Cardiac septum (tissue), 1 donor: ENCODE results near the gene PCTP. TPM values are rescaled to one million over a fixed set of nuclear protein-coding genes. Genes with fewer than 3 reads are reported as not detected.

Experiments
- DNase-seq: peaks from one replicate; pipeline ENCODE4 v3.0.0-alpha.2; 2020; ENCODE audit warnings: low spot score
- intact Hi-C: fragments of 100-400 bp; cut with DNase I; formaldehyde crosslinking; loops from one replicate; pipeline ENCODE4 v1.14.0; 2022
- total RNA-seq: library from RNA; stranded (reverse); fragmentation: NEBNext Ultra II Directional; extraction: Animal tissue kit (Norgen Biotek cat#: 25700); gene quantifications from one replicate; pipeline ENCODE4 v1.2.1, GENCODE V29; 2021
- donor health status: DM: no; HTN: no; CAD: no.

Gene PCTP
- total RNA-seq, 1 donor from 2014 or later: 13.2 TPM

GRCh38 chr17:55746466-55746865 is 4.4 kb upstream of the PCTP start:
- no peak for DNase-seq
- intact Hi-C loops: no loop called here

GRCh38 chr17:55747209-55747608 is 3.6 kb upstream of the PCTP start:
- intact Hi-C loops: no loop called here
- no peak for DNase-seq

GRCh38 chr17:55748841-55749240 is 2.0 kb upstream of the PCTP start:
- DNase-seq: no peak
- intact Hi-C loops: no loop called here

- intact Hi-C loops: no loop called here
Observed at GRCh38 chr17:55749985-55750384, 866 bp upstream of the PCTP start.

GRCh38 chr17:55751720-55752250 is 934 bp downstream of the PCTP start:
- intact Hi-C loops: no loop called here

More at GRCh38 chr17:55749985-55750384, 866 bp upstream of the PCTP start:
- DNase-seq: no peak

GRCh38 chr17:55756689-55757088 is 5.8 kb downstream of the PCTP start:
- DNase-seq: no peak

More at GRCh38 chr17:55751720-55752250, 934 bp downstream of the PCTP start:
- no peak for DNase-seq

GRCh38 chr17:55757659-55758058 is 6.8 kb downstream of the PCTP start:
- intact Hi-C loops: no loop called here

More at GRCh38 chr17:55756689-55757088, 5.8 kb downstream of the PCTP start:
- intact Hi-C loops: no loop called here

GRCh38 chr17:55758171-55758570 is 7.3 kb downstream of the PCTP start:
- intact Hi-C loops: no loop called here
- DNase-seq: no peak

More at GRCh38 chr17:55757659-55758058, 6.8 kb downstream of the PCTP start:
- no peak for DNase-seq

GRCh38 chr17:55760643-55761355 is 9.9 kb downstream of the PCTP start:
- intact Hi-C loops: no loop called here
- DNase-seq: no peak

GRCh38 chr17:55762086-55762858 is 11.4 kb downstream of the PCTP start:
- no peak for DNase-seq
- intact Hi-C loops: no loop called here

- no peak for DNase-seq
- intact Hi-C loops: no loop called here
Observed at GRCh38 chr17:55763856-55764255, 13.0 kb downstream of the PCTP start.

GRCh38 chr17:55764610-55765009 is 13.8 kb downstream of the PCTP start:
- no peak for DNase-seq
- intact Hi-C loops: no loop called here

- no peak for DNase-seq
- intact Hi-C loops: no loop called here
Observed at GRCh38 chr17:55765472-55765871, 14.6 kb downstream of the PCTP start.

GRCh38 chr17:55768936-55769624 is 18.2 kb downstream of the PCTP start:
- DNase-seq: no peak
- intact Hi-C loops: no loop called here

GRCh38 chr17:55769625-55770000 is 18.8 kb downstream of the PCTP start:
- intact Hi-C loops: no loop called here
- no peak for DNase-seq

- intact Hi-C loops: loop anchor here (1.0 to 5.0 kb wide), 2 partner anchors 48 to 244 kb away; partner anchors contain the start of gene TMEM100
- no peak for DNase-seq
Observed at GRCh38 chr17:55770196-55770870, 19.5 kb downstream of the PCTP start.

GRCh38 chr17:55772086-55772485 is 21.2 kb downstream of the PCTP start:
- intact Hi-C loops: loop anchor here (5.0 kb wide), 1 partner anchor 50 kb away; the partner anchor contains the start of gene TMEM100
- DNase-seq: no peak

GRCh38 chr17:55773671-55774070 is 22.8 kb downstream of the PCTP start:
- DNase-seq: no peak
- intact Hi-C loops: loop anchor here (5.0 kb wide), 1 partner anchor 51 kb away; the partner anchor contains the start of gene TMEM100

GRCh38 chr17:55774846-55775271 is 24.0 kb downstream of the PCTP start:
- intact Hi-C loops: loop anchor here (5.0 kb wide), 1 partner anchor 53 kb away; the partner anchor contains the start of gene TMEM100
- DNase-seq: no peak
